WERI-Rb-1 (cell line): ENCODE measurements around the gene MMP12.
"Not testable (repeated sequence)": the region's sequence is repeated elsewhere in the genome, so short reads cannot be mapped to it uniquely, and the experiment has no call there.

Source experiments
- DNase-seq: peaks from one replicate; pipeline ENCODE4 v3.0.0-alpha.2; 2020
- H3K27ac ChIP-seq: fragments of 250-450 bp; sonication (Bioruptor Pico); 2 replicates; pipeline ENCODE4 v1.5.1; 2020; ENCODE audit warnings: mild to moderate bottlenecking, moderate library complexity
- H3K27me3 ChIP-seq: fragments of 250-450 bp; sonication (Bioruptor Pico); 2 replicates; pipeline ENCODE4 v1.5.1; 2021; ENCODE audit warnings: mild to moderate bottlenecking, low read depth, moderate library complexity; ENCODE audit not compliant: insufficient read depth, severe bottlenecking
- H3K36me3 ChIP-seq: fragments of 250-450 bp; sonication (Bioruptor Pico); 2 replicates; pipeline ENCODE4 v1.5.1; 2020; ENCODE audit warnings: mild to moderate bottlenecking, moderate library complexity
- H3K4me3 ChIP-seq: 2 replicates; pipeline ENCODE4 v1.5.1; 2011; ENCODE audit warnings: low read depth, mild to moderate bottlenecking, control low read depth, low read length
- H3K9me3 ChIP-seq: fragments of 250-450 bp; sonication (Bioruptor Pico); 2 replicates; pipeline ENCODE4 v1.5.1; 2021; ENCODE audit warnings: mild to moderate bottlenecking, moderate library complexity; ENCODE audit not compliant: severe bottlenecking
- TF ChIP-seq, protein P1 (sequence below): IDR thresholded peaks from 2 replicates; pipeline ENCODE4 v1.5.1; 2011; ENCODE audit warnings: low read depth, mild to moderate bottlenecking, control low read depth, inconsistent platforms, low read length

Gene MMP12

DNA sequence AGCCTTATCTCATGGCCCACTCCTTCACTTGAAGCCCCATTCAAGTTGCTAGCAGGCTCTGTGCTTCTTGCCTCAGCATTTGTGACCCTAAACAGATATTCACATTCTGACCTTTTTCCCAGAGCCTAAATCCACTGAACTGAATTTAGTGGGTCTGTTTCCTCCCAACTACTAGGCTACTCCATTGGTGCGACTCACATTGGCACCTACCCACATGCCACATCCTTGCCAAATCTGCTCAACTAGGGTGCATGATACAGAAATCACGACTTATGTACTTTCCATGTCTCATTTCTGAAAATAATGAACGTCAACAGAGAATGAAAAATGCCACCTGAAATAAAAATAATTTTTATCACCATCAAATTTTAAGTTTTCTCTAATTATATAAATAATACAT, 8.4 kb upstream of the MMP12 start:
- TF ChIP-seq, protein P1, sequence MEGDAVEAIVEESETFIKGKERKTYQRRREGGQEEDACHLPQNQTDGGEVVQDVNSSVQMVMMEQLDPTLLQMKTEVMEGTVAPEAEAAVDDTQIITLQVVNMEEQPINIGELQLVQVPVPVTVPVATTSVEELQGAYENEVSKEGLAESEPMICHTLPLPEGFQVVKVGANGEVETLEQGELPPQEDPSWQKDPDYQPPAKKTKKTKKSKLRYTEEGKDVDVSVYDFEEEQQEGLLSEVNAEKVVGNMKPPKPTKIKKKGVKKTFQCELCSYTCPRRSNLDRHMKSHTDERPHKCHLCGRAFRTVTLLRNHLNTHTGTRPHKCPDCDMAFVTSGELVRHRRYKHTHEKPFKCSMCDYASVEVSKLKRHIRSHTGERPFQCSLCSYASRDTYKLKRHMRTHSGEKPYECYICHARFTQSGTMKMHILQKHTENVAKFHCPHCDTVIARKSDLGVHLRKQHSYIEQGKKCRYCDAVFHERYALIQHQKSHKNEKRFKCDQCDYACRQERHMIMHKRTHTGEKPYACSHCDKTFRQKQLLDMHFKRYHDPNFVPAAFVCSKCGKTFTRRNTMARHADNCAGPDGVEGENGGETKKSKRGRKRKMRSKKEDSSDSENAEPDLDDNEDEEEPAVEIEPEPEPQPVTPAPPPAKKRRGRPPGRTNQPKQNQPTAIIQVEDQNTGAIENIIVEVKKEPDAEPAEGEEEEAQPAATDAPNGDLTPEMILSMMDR, result no peak
- Histone ChIP-seq H3K36me3 (no peaks in the 10 kb centered on the region), H3K4me3 (no peak overlapping the region), H3K27ac (no peak overlapping the region), H3K27me3 (no peaks in the 10 kb centered on the region), H3K9me3 (no peaks in the 10 kb centered on the region)
- DNase-seq, result no peak

GRCh38 chr11:102882389-102883024, 7.7 kb upstream of the MMP12 start:
- no peak for DNase-seq
- Histone ChIP-seq H3K27me3 (no peaks in the 10 kb centered on the region), H3K36me3 (no peaks in the 10 kb centered on the region), H3K9me3 (no peaks in the 10 kb centered on the region), H3K27ac (no peak overlapping the region), H3K4me3 (no peak overlapping the region)
- TF ChIP-seq, protein P1, result no peak

- H3K4me3 ChIP-seq, result no peak overlapping the region
- no peaks in the 10 kb centered on the region for H3K36me3 ChIP-seq
- H3K9me3 ChIP-seq, result no peaks in the 10 kb centered on the region
- no peaks in the 10 kb centered on the region for H3K27me3 ChIP-seq
- no peak for DNase-seq
- no peak overlapping the region for H3K27ac ChIP-seq
- TF ChIP-seq, protein P1, result no peak
Measured at GRCh38 chr11:102879801-102880200, 5.0 kb upstream of the MMP12 start.

DNA sequence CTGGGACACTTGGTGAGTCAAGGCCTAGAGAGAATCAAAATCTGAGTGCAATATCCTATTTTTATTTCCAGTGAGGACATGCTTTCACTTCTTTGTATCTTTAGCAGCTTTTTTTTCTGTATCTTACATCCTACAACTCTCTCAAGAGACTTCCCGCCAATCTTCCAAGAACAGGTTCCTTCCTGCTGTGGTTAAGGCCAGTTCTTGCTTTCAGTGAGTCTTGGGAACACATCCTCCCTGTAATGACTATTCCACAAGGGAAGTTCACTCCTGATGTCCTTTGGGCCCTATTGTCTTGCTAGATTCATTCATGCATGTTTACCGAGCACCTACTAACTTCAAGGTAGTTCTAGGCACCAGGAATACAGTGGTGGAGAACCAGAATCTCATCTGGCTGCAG, 3.8 kb upstream of the MMP12 start:
- no peaks in the 10 kb centered on the region for H3K9me3 ChIP-seq
- H3K27me3 ChIP-seq, result no peaks in the 10 kb centered on the region
- TF ChIP-seq, protein P1, result no peak
- H3K4me3 ChIP-seq, result no peak overlapping the region
- no peak for DNase-seq
- no peak overlapping the region for H3K27ac ChIP-seq
- no peaks in the 10 kb centered on the region for H3K36me3 ChIP-seq

DNA sequence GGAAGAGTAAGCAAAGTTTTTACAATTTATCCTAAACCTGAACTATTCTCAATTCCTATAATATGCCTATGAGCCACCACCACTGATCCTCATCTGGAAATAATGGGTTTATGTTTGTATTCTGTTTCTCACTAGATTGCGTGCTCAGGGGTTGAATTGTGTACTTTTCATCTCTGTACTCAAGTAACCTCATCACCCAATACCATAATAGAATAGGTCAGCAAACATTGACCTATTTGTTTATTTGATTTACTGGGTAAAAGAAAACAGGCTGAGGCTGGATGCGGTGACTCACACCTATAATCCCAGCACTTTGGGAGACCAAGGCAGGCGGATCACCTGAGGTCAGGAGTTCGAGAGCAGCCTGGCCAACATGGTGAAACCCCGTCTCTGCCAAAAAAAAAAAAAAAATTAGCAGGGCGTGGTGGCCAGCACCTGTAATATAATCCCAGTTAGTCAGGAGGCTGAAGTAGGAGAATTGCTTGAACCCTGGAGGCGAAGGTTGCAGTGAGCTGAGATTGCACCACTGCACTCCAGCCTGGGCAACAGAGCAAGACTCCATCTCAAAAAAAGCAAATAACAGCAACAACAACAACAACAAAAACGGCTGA, 5.3 kb downstream of the MMP12 start:
- not testable (repeated sequence) for H3K27me3 ChIP-seq, DNase-seq, H3K27ac ChIP-seq, H3K36me3 ChIP-seq, H3K4me3 ChIP-seq, H3K9me3 ChIP-seq

DNA sequence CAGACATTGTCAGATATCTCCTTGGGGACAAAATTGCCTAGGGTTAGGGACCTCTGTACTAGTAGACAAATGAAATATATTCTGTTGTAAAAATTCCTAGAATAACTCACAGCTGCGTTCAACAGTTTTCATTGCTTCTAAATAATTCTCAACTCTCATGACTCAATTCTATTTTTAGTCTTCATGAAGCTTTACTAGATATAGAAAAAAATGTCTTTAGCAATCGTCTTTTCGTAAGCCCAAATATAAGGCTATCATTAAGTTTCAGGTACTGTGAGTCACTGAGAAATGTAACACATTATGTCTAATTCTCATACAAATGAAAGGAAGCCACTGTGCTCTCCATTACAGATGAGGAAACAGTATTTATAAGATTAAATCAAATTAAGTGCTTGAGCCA, 6.4 kb downstream of the MMP12 start:
- H3K4me3 ChIP-seq, result no peak overlapping the region
- TF ChIP-seq, protein P1, result no peak
- H3K27me3 ChIP-seq, result no peaks in the 10 kb centered on the region
- DNase-seq, result no peak
- no peak overlapping the region for H3K27ac ChIP-seq
- H3K9me3 ChIP-seq, result no peaks in the 10 kb centered on the region
- no peaks in the 10 kb centered on the region for H3K36me3 ChIP-seq
